CD4-positive, alpha-beta memory T cell (primary cell): ENCODE measurements around the gene NAA40. TPM values are rescaled to one million over a fixed set of nuclear protein-coding genes. Genes with fewer than 3 reads are reported as not detected.

ENCODE experiments used
- CTCF ChIA-PET: fragments of 350-600 bp; sonication (Branson Sonifier 250); formaldehyde crosslinking; loops from one replicate; lab custom pipeline; 2021; ENCODE audit warnings: inconsistent platforms; ENCODE audit not compliant: partially characterized antibody; lab: Charles Lee
- POLR2A ChIA-PET: fragments of 350-600 bp; sonication (Branson Sonifier 250); formaldehyde crosslinking; loops from one replicate; lab custom pipeline; 2021; ENCODE audit not compliant: partially characterized antibody; lab: Charles Lee
- DNase-seq, 5 donors: peaks; one replicate each; pipeline versions ENCODE4 v3.0.0 to v3.0.0-alpha.2; 2020 to 2022; ENCODE audit warnings: mixed read lengths in 1 of 5
- H3K27ac ChIP-seq: one replicate; pipeline ENCODE4 v1.7.0; 2013; ENCODE audit warnings: low read depth, low read length
- H3K27me3 ChIP-seq: 2 replicates; pipeline ENCODE4 v1.7.0; 2013; ENCODE audit warnings: mild to moderate bottlenecking, low read length, moderate library complexity; ENCODE audit not compliant: insufficient read depth
- H3K36me3 ChIP-seq: 2 replicates; pipeline ENCODE4 v1.7.0; 2013; ENCODE audit warnings: mild to moderate bottlenecking, low read length, moderate library complexity; ENCODE audit not compliant: insufficient read depth
- H3K4me1 ChIP-seq: 2 replicates; pipeline ENCODE4 v1.7.0; 2013; ENCODE audit warnings: mild to moderate bottlenecking, low read length, moderate library complexity; ENCODE audit not compliant: insufficient read depth
- H3K4me3 ChIP-seq, 2 donors: one replicate each; pipeline ENCODE4 v1.7.0; 2013; ENCODE audit warnings: low read length in 2 of 2, mild to moderate bottlenecking in 1 of 2
- H3K9me3 ChIP-seq, 2 donors: one replicate each; pipeline ENCODE4 v1.7.0; 2013; ENCODE audit warnings: low read length in 2 of 2, control low read depth in 1 of 2; ENCODE audit not compliant: control insufficient read depth in 1 of 2
- H3K27ac Mint-ChIP-seq, 7 donors: one replicate each; pipeline ENCODE4 v1.8.0; 2020 to 2021; ENCODE audit warnings: mixed read lengths in 7 of 7, mild to moderate bottlenecking in 6 of 7, inconsistent platforms in 3 of 7, moderate library complexity in 3 of 7
- H3K27me3 Mint-ChIP-seq, 2 donors: one replicate each; pipeline ENCODE4 v1.8.0; 2020 to 2021; ENCODE audit warnings: mixed read lengths in 2 of 2
- H3K36me3 Mint-ChIP-seq, 2 donors: one replicate each; pipeline ENCODE4 v1.8.0; 2020 to 2021; ENCODE audit warnings: mixed read lengths in 2 of 2, inconsistent platforms in 1 of 2, mild to moderate bottlenecking in 1 of 2
- H3K4me1 Mint-ChIP-seq, 4 donors: one replicate each; pipeline ENCODE4 v1.8.0; 2020 to 2021; ENCODE audit warnings: mixed read lengths in 4 of 4, mild to moderate bottlenecking in 1 of 4
- H3K4me3 Mint-ChIP-seq, 8 donors: one replicate each; pipeline ENCODE4 v1.8.0; 2020 to 2021; ENCODE audit warnings: mixed read lengths in 8 of 8, mild to moderate bottlenecking in 7 of 8, moderate library complexity in 6 of 8, inconsistent platforms in 3 of 8
- H3K9me3 Mint-ChIP-seq, 8 donors: one replicate each; pipeline ENCODE4 v1.8.0; 2020 to 2021; ENCODE audit warnings: mixed read lengths in 8 of 8, mild to moderate bottlenecking in 5 of 8, inconsistent platforms in 3 of 8, moderate library complexity in 1 of 8
- intact Hi-C: fragments of 100-400 bp; cut with micrococcal nuclease; formaldehyde crosslinking; loops from one replicate; pipeline ENCODE4 v1.15.1; 2023
- polyA plus RNA-seq, 2 donors: library from polyadenylated mRNA; unstranded; fragments of 300-500 nt; fragmentation: Illumina TruSeq; gene quantifications; one replicate each; pipeline ENCODE4 v1.2.3, GENCODE V29; 2021
- total RNA-seq, 2 experiments: library from RNA; stranded (reverse); gene quantifications; one replicate each; pipeline ENCODE4 v1.2.3, GENCODE V29; 2021

NAA40 gene
- total and polyA plus RNA-seq, 4 experiments from 2014 or later: 6.1 to 24.8 (median 17.1) TPM

GRCh38 chr11:63920939-63921417 is 17.8 kb upstream of the NAA40 start:
- Mint-ChIP-seq H3K36me3 (no peaks in the 10 kb centered on the region), H3K4me1 (peaks cover 8 to 21% (median 10%) of the 10 kb centered on the region in 4 donors), H3K27me3 (peaks cover 0 to 1% of the 10 kb centered on the region in 2 donors), H3K9me3 (no peaks in the 10 kb centered on the region), H3K27ac (no peak overlapping the region), H3K4me3 (no peak overlapping the region)
- POLR2A ChIA-PET: interaction anchor here (1.0 to 1.8 kb wide), 4 partner anchors 10 to 83 kb away, joined by 3 to 13 read pairs (median 4); no protein-coding TSS in a partner anchor
- CTCF ChIA-PET: interaction anchor here (0.7 to 6.2 kb wide), 4 partner anchors 25 to 84 kb away, joined by 3 to 74 read pairs (median 5); partner anchors contain the start of gene MARK2
- no peak for DNase-seq
- Histone ChIP-seq H3K27me3 (no peaks in the 10 kb centered on the region), H3K36me3 (no peaks in the 10 kb centered on the region), H3K4me1 (peaks cover 19% of the 10 kb centered on the region), H3K4me3 (no peak overlapping the region), H3K9me3 (no peaks in the 10 kb centered on the region), H3K27ac (no peak overlapping the region)
- intact Hi-C loops: loop anchor here (1.0 kb wide), 1 partner anchor 84 kb away; no protein-coding TSS in a partner anchor

GRCh38 chr11:63922673-63923192 is 16.1 kb upstream of the NAA40 start:
- Histone ChIP-seq H3K4me3 (no peak overlapping the region), H3K36me3 (no peaks in the 10 kb centered on the region), H3K9me3 (no peaks in the 10 kb centered on the region), H3K4me1 (peaks cover 8% of the 10 kb centered on the region), H3K27me3 (no peaks in the 10 kb centered on the region), H3K27ac (no peak overlapping the region)
- Mint-ChIP-seq H3K27me3 (peaks cover 0 to 3% of the 10 kb centered on the region in 2 donors), H3K4me3 (no peak overlapping the region), H3K4me1 (peaks cover 5 to 14% (median 7%) of the 10 kb centered on the region in 4 donors), H3K27ac (peak overlapping the region in 1 of 7 donors; percentile 71), H3K36me3 (no peaks in the 10 kb centered on the region), H3K9me3 (no peaks in the 10 kb centered on the region)
- ChIA-PET CTCF (interaction anchor here (1.4 to 6.2 kb wide), 2 partner anchors 85 to 86 kb away, joined by 3 to 74 read pairs; partner anchors contain the start of gene MARK2), POLR2A (no interaction called here)
- intact Hi-C loops: no loop called here
- DNase-seq: no peak

GRCh38 chr11:63923319-63923718 is 15.5 kb upstream of the NAA40 start:
- Histone ChIP-seq H3K4me1 (peaks cover 6% of the 10 kb centered on the region), H3K9me3 (no peaks in the 10 kb centered on the region), H3K27me3 (no peaks in the 10 kb centered on the region), H3K36me3 (no peaks in the 10 kb centered on the region), H3K4me3 (no peak overlapping the region), H3K27ac (no peak overlapping the region)
- POLR2A ChIA-PET: no interaction called here
- H3K36me3 Mint-ChIP-seq: no peaks in the 10 kb centered on the region
- H3K4me3 Mint-ChIP-seq: no peak overlapping the region
- CTCF ChIA-PET: interaction anchor here (1.4 kb wide), 1 partner anchor 86 kb away, joined by 3 read pairs; no protein-coding TSS in a partner anchor
- no peak overlapping the region for H3K27ac Mint-ChIP-seq
- peaks cover 0 to 3% of the 10 kb centered on the region in 2 donors for H3K27me3 Mint-ChIP-seq
- H3K4me1 Mint-ChIP-seq: peaks cover 5 to 12% (median 7%) of the 10 kb centered on the region in 4 donors
- H3K9me3 Mint-ChIP-seq: no peaks in the 10 kb centered on the region
- intact Hi-C loops: no loop called here
- no peak for DNase-seq

- Mint-ChIP-seq H3K9me3 (no peaks in the 10 kb centered on the region), H3K4me3 (no peak overlapping the region), H3K27me3 (peaks cover 0 to 3% of the 10 kb centered on the region in 2 donors), H3K36me3 (no peaks in the 10 kb centered on the region), H3K4me1 (peaks cover 0 to 2% (median 0%) of the 10 kb centered on the region in 4 donors), H3K27ac (no peak overlapping the region)
- H3K9me3 ChIP-seq: no peaks in the 10 kb centered on the region
- ChIA-PET CTCF (interaction anchor here (1.0 kb wide), 1 partner anchor 92 kb away, joined by 3 read pairs; no protein-coding TSS in a partner anchor), POLR2A (no interaction called here)
- DNase-seq: no peak
- H3K27me3 ChIP-seq: no peaks in the 10 kb centered on the region
- no peak overlapping the region for H3K27ac ChIP-seq
- H3K4me3 ChIP-seq: no peak overlapping the region
- H3K36me3 ChIP-seq: no peaks in the 10 kb centered on the region
- no peaks in the 10 kb centered on the region for H3K4me1 ChIP-seq
- intact Hi-C loops: no loop called here
Measured at GRCh38 chr11:63929616-63930015, 9.2 kb upstream of the NAA40 start.

GRCh38 chr11:63931045-63931444 is 7.8 kb upstream of the NAA40 start:
- no peak for DNase-seq
- Mint-ChIP-seq H3K9me3 (no peaks in the 10 kb centered on the region), H3K4me3 (no peak overlapping the region), H3K27ac (peak overlapping the region in 1 of 7 donors; percentile 77), H3K36me3 (no peaks in the 10 kb centered on the region), H3K4me1 (peaks cover 0 to 2% (median 0%) of the 10 kb centered on the region in 4 donors), H3K27me3 (peaks cover 0 to 2% of the 10 kb centered on the region in 2 donors)
- Histone ChIP-seq H3K9me3 (no peaks in the 10 kb centered on the region), H3K27me3 (no peaks in the 10 kb centered on the region), H3K36me3 (no peaks in the 10 kb centered on the region), H3K4me1 (no peaks in the 10 kb centered on the region), H3K4me3 (no peak overlapping the region), H3K27ac (no peak overlapping the region)
- ChIA-PET CTCF (interaction anchor here (1.3 kb wide), 1 partner anchor 64 kb away, joined by 3 read pairs; no protein-coding TSS in a partner anchor), POLR2A (interaction anchor here (1.0 kb wide), 1 partner anchor 10 kb away, joined by 5 read pairs; no protein-coding TSS in a partner anchor)
- intact Hi-C loops: no loop called here

GRCh38 chr11:63931876-63932275 is 6.9 kb upstream of the NAA40 start:
- CTCF ChIA-PET: interaction anchor here (1.3 kb wide), 1 partner anchor 65 kb away, joined by 3 read pairs; no protein-coding TSS in a partner anchor
- no peaks in the 10 kb centered on the region for H3K36me3 ChIP-seq
- Mint-ChIP-seq H3K27ac (peak overlapping the region in 1 of 7 donors; percentile 16), H3K4me1 (peaks cover 0 to 2% (median 0%) of the 10 kb centered on the region in 4 donors), H3K9me3 (no peaks in the 10 kb centered on the region), H3K27me3 (no peaks in the 10 kb centered on the region), H3K36me3 (no peaks in the 10 kb centered on the region), H3K4me3 (no peak overlapping the region)
- H3K4me1 ChIP-seq: no peaks in the 10 kb centered on the region
- intact Hi-C loops: no loop called here
- H3K4me3 ChIP-seq: no peak overlapping the region
- no peaks in the 10 kb centered on the region for H3K9me3 ChIP-seq
- DNase-seq: no peak
- POLR2A ChIA-PET: interaction anchor here (1.0 kb wide), 1 partner anchor 11 kb away, joined by 5 read pairs; no protein-coding TSS in a partner anchor
- H3K27me3 ChIP-seq: no peaks in the 10 kb centered on the region
- H3K27ac ChIP-seq: no peak overlapping the region

- CTCF ChIA-PET: interaction anchor here (0.6 to 3.6 kb wide), 4 partner anchors 12 to 100 kb away, joined by 3 to 14 read pairs (median 4); no protein-coding TSS in a partner anchor
- POLR2A ChIA-PET: no interaction called here
- peaks cover 0 to 2% of the 10 kb centered on the region in 2 donors for H3K36me3 Mint-ChIP-seq
Measured at GRCh38 chr11:63933459-63933858, 5.3 kb upstream of the NAA40 start.

More at GRCh38 chr11:63933459-63933858, 5.3 kb upstream of the NAA40 start:
- Mint-ChIP-seq H3K4me3 (no peak overlapping the region), H3K27ac (no peak overlapping the region), H3K9me3 (peaks cover 0 to 2% (median 0%) of the 10 kb centered on the region in 8 donors), H3K27me3 (no peaks in the 10 kb centered on the region), H3K4me1 (peaks cover 3 to 10% (median 7%) of the 10 kb centered on the region in 4 donors)
- Histone ChIP-seq H3K27ac (no peak overlapping the region), H3K9me3 (no peaks in the 10 kb centered on the region), H3K27me3 (no peaks in the 10 kb centered on the region), H3K4me3 (no peak overlapping the region), H3K36me3 (no peaks in the 10 kb centered on the region), H3K4me1 (peaks cover 8% of the 10 kb centered on the region)
- intact Hi-C loops: no loop called here
- DNase-seq: no peak
